IMR-90 (cell line): ENCODE data around the gene KCNV2. TPM values are rescaled to one million over a fixed set of nuclear protein-coding genes. Genes with fewer than 3 reads are reported as not detected.

Experiments used
- ATAC-seq: fragments of 200-7000 bp; cut with Tn5 transposase; 2 replicates; pipeline ENCODE4 v1.9.1; 2020; ENCODE audit warnings: low read depth, mild to moderate bottlenecking, moderate library complexity
- BruUV-seq: library from RNA; stranded (reverse); fragments of 400-500 nt; replicated peaks from 2 replicates; lab custom pipeline; 2021; lab: Mats Ljungman, UMichigan
- CTCF ChIA-PET: fragments of 300-600 bp; formaldehyde crosslinking; extraction: SDS; loops from one replicate; lab custom pipeline; 2021; ENCODE audit warnings: antibody characterized with exemption; lab: Yijun Ruan, JAX
- POLR2A ChIA-PET: fragments of 300-600 bp; sonication (Branson Sonifier 250); formaldehyde crosslinking; loops from one replicate; lab custom pipeline; 2022; ENCODE audit warnings: antibody characterized with exemption; ENCODE audit not compliant: unreplicated experiment; lab: Charles Lee
- DNase-seq: peaks from one replicate; pipeline ENCODE4 v3.0.0; 2013
- H2AFZ ChIP-seq: replicated peaks from 2 replicates; pipeline ENCODE3; 2013; ENCODE audit warnings: low read length, mild to moderate bottlenecking; ENCODE audit not compliant: poor library complexity
- H2AK5ac ChIP-seq: 2 replicates; pipeline ENCODE4 v1.6.1; 2013; ENCODE audit warnings: low read depth, low read length, inconsistent platforms
- H2AK9ac ChIP-seq: replicated peaks from 2 replicates; pipeline ENCODE3; 2013; ENCODE audit warnings: mild to moderate bottlenecking, low read depth, low read length, moderate library complexity; ENCODE audit not compliant: poor library complexity
- H2BK120ac ChIP-seq: 2 replicates; pipeline ENCODE4 v1.6.1; 2013; ENCODE audit warnings: low read depth, low read length, inconsistent platforms
- H2BK15ac ChIP-seq: 3 replicates; pipeline ENCODE4 v1.6.1; 2013; ENCODE audit warnings: low read depth, low read length, inconsistent platforms
- H2BK20ac ChIP-seq: 2 replicates; pipeline ENCODE4 v1.6.1; 2013; ENCODE audit warnings: low read depth, mild to moderate bottlenecking, inconsistent platforms, low read length, moderate library complexity
- H2BK5ac ChIP-seq: 2 replicates; pipeline ENCODE4 v1.6.1; 2013; ENCODE audit warnings: mild to moderate bottlenecking, low read depth, low read length, inconsistent platforms; ENCODE audit not compliant: poor library complexity, severe bottlenecking
- H3K14ac ChIP-seq: replicated peaks from 2 replicates; pipeline ENCODE4 v1.6.1; 2013; ENCODE audit warnings: low read depth, low read length, inconsistent platforms
- H3K18ac ChIP-seq: 2 replicates; pipeline ENCODE4 v1.6.1; 2013; ENCODE audit warnings: low read depth, low read length, control low read depth
- H3K23ac ChIP-seq: 2 replicates; pipeline ENCODE4 v1.6.1; 2013; ENCODE audit warnings: low read depth, low read length, inconsistent platforms
- H3K27ac ChIP-seq: 2 replicates; pipeline ENCODE4 v1.5.1; 2013; ENCODE audit warnings: mild to moderate bottlenecking, control low read depth, low read length; ENCODE audit not compliant: insufficient read depth
- H3K27me3 ChIP-seq: 2 replicates; pipeline ENCODE4 v1.6.1; 2013; ENCODE audit warnings: low read length; ENCODE audit not compliant: control insufficient read depth, insufficient read depth
- H3K36me3 ChIP-seq: 2 replicates; pipeline ENCODE4 v1.6.1; 2013; ENCODE audit warnings: low read length, mixed read lengths; ENCODE audit not compliant: control insufficient read depth, insufficient read depth
- H3K4ac ChIP-seq: 2 replicates; pipeline ENCODE4 v1.6.1; 2013; ENCODE audit warnings: low read depth, low read length, inconsistent platforms
- H3K4me1 ChIP-seq: 2 replicates; pipeline ENCODE4 v1.6.1; 2013; ENCODE audit warnings: low read length, mixed read lengths; ENCODE audit not compliant: control insufficient read depth, insufficient read depth
- H3K4me2 ChIP-seq: 2 replicates; pipeline ENCODE4 v1.6.1; 2013; ENCODE audit warnings: low read depth, mild to moderate bottlenecking, control low read depth, low read length, moderate library complexity
- H3K4me3 ChIP-seq: 2 replicates; pipeline ENCODE4 v1.5.1; 2013; ENCODE audit warnings: low read depth, mild to moderate bottlenecking, control low read depth, low read length, moderate library complexity; ENCODE audit not compliant: insufficient read depth
- H3K56ac ChIP-seq: 2 replicates; pipeline ENCODE4 v1.6.1; 2013; ENCODE audit warnings: low read length, inconsistent platforms; ENCODE audit not compliant: insufficient read depth; ENCODE audit errors: extremely low read depth
- H3K79me1 ChIP-seq, 2 experiments: 2 replicates each; pipeline ENCODE4 v1.6.1; 2013; ENCODE audit warnings: low read length in 2 of 2, inconsistent platforms in 1 of 2, low read depth in 1 of 2
- H3K9ac ChIP-seq: 2 replicates; pipeline ENCODE4 v1.6.1; 2013; ENCODE audit warnings: low read depth, low read length, control low read depth
- H3K9me1 ChIP-seq: 2 replicates; pipeline ENCODE4 v1.6.1; 2013; ENCODE audit warnings: low read length, inconsistent platforms; ENCODE audit not compliant: insufficient read depth
- H3K9me3 ChIP-seq: 2 replicates; pipeline ENCODE4 v1.6.1; 2013; ENCODE audit warnings: low read length; ENCODE audit not compliant: control insufficient read depth, insufficient read depth
- H4K20me1 ChIP-seq: 2 replicates; pipeline ENCODE4 v1.6.1; 2013; ENCODE audit warnings: low read length, inconsistent platforms; ENCODE audit not compliant: insufficient read depth
- H4K5ac ChIP-seq: 2 replicates; pipeline ENCODE4 v1.6.1; 2013; ENCODE audit warnings: mild to moderate bottlenecking, low read depth, low read length, control low read depth
- H4K8ac ChIP-seq, 2 experiments: 2 replicates each; pipeline ENCODE4 v1.6.1; 2013; ENCODE audit warnings: low read depth in 2 of 2, low read length in 2 of 2, control low read depth in 1 of 2, inconsistent platforms in 1 of 2
- H4K91ac ChIP-seq: 2 replicates; pipeline ENCODE4 v1.6.1; 2013; ENCODE audit warnings: low read depth, low read length, inconsistent platforms; ENCODE audit not compliant: insufficient read depth
- BHLHE40 ChIP-seq: fragments of 150-350 bp; IDR thresholded peaks from 2 replicates; pipeline ENCODE4 v1.6.1; 2016; ENCODE audit warnings: mild to moderate bottlenecking, low read depth, low read length
- CEBPB ChIP-seq: IDR thresholded peaks from 2 replicates; pipeline ENCODE4 v1.6.1; 2012; ENCODE audit warnings: low read depth, low read length, improper control_type of control experiment
- CHD1 ChIP-seq: IDR thresholded peaks from 2 replicates; pipeline ENCODE4 v1.6.1; 2012; ENCODE audit warnings: low read depth, low read length, improper control_type of control experiment
- FOS ChIP-seq: fragments of 150-350 bp; IDR thresholded peaks from 2 replicates; pipeline ENCODE4 v1.6.1; 2016; ENCODE audit warnings: low read depth, low read length
- MAFK ChIP-seq: IDR thresholded peaks from 2 replicates; pipeline ENCODE4 v1.6.1; 2012; ENCODE audit warnings: low read depth, low read length, improper control_type of control experiment
- MAZ ChIP-seq: IDR thresholded peaks from 2 replicates; pipeline ENCODE4 v1.6.1; 2012; ENCODE audit warnings: low read depth, mild to moderate bottlenecking, low read length, improper control_type of control experiment, moderate library complexity, borderline replicate concordance
- MXI1 ChIP-seq: IDR thresholded peaks from 2 replicates; pipeline ENCODE4 v1.6.1; 2012; ENCODE audit warnings: low read depth, mild to moderate bottlenecking, low read length, moderate library complexity, borderline replicate concordance
- POLR2A ChIP-seq: IDR thresholded peaks from 2 replicates; pipeline ENCODE4 v1.6.1; 2012; ENCODE audit warnings: mild to moderate bottlenecking, low read depth, low read length
- RAD21 ChIP-seq: IDR thresholded peaks from 2 replicates; pipeline ENCODE4 v1.6.1; 2012; ENCODE audit warnings: low read length, improper control_type of control experiment
- RCOR1 ChIP-seq: IDR thresholded peaks from 2 replicates; pipeline ENCODE4 v1.6.1; 2012; ENCODE audit warnings: mild to moderate bottlenecking, low read length, improper control_type of control experiment; ENCODE audit not compliant: insufficient replicate concordance
- RFX5 ChIP-seq: IDR thresholded peaks from 2 replicates; pipeline ENCODE4 v1.8.0; 2012; ENCODE audit warnings: low read depth, mild to moderate bottlenecking, low read length, moderate library complexity
- SMC3 ChIP-seq: fragments of 150-350 bp; IDR thresholded peaks from 2 replicates; pipeline ENCODE4 v1.6.1; 2016; ENCODE audit warnings: low read depth, mild to moderate bottlenecking, antibody characterized with exemption, low read length, moderate library complexity
- WGBS, 2 experiments: methylation state at CpG; one replicate each; pipeline versions ENCODE4 v1.1.5 to v1.1.7; 2013; ENCODE audit warnings: missing lambda C conversion rate in 2 of 2; ENCODE audit not compliant: insufficient read length in 1 of 2; ENCODE audit errors: extremely low coverage in 2 of 2; 5-methylcytosine and 5-hydroxymethylcytosine counted together
- dilution Hi-C: fragments of 300-500 bp; cut with HindIII; formaldehyde crosslinking; loops from one replicate; pipeline ENCODE4 v1.14.3; 2018; ENCODE audit warnings: low sequenced_read_pairs; ENCODE audit not compliant: unreplicated experiment
- in situ Hi-C: fragments of 300-500 bp; cut with MboI; formaldehyde crosslinking; loops from 3 replicates; pipeline ENCODE4 v1.14.3; 2019; ENCODE audit warnings: low sequenced_read_pairs, inconsistent platforms, mixed read lengths
- intact Hi-C: fragments of 100-400 bp; cut with micrococcal nuclease; formaldehyde crosslinking; loops from 2 replicates; pipeline ENCODE4 v1.10.0; 2022
- polyA plus RNA-seq, 3 experiments: library from polyadenylated mRNA; depleted of rRNA; stranded (reverse); fragments of >200 nt; gene quantifications; 2 replicates each; pipeline ENCODE4 v1.2.3, GENCODE V29; 2012; ENCODE audit warnings: low replicate concordance in 1 of 3
- total RNA-seq: library from RNA; depleted of rRNA; stranded (reverse); fragments of >200 nt; gene quantifications from 2 replicates; pipeline ENCODE4 v1.2.3, GENCODE V29; 2012
- TF ChIP-seq, protein P1 (sequence below): conservative IDR thresholded peaks from 2 replicates; pipeline ENCODE4 v1.5.1; 2012; ENCODE audit warnings: mild to moderate bottlenecking, low read depth, low read length, improper control_type of control experiment
- TF ChIP-seq, protein P2 (sequence below): fragments of 150-350 bp; IDR thresholded peaks from 2 replicates; pipeline ENCODE4 v1.6.1; 2016; ENCODE audit warnings: low read depth, mild to moderate bottlenecking, low read length, moderate library complexity, borderline replicate concordance

The KCNV2 gene
- total and polyA plus RNA-seq, 2 of the 4 experiments (the other 2 are of a cell fraction), result not detected

DNA sequence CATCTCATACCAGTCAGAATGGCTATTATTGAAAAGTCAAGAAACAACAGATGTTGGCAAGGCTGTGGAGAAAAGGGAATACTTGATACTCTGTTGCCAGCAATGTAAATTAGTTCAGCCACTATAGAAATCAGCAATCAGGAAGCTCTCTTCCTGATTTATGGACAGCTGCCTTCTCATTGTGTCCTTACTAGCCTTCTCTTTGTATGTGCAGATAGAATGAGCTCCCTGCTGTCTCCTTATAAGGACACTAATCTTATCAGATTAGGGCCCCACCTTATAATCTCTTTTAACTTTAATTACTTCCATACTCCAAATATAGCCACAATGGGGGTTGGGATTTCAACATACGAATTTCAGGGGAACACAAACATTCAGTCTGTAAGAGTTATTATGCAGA lies 38.0 kb downstream of the KCNV2 start:
- no peak overlapping the region for H2AFZ ChIP-seq
- no peak overlapping the region for H2AK5ac ChIP-seq
- H3K27me3 ChIP-seq, result no peaks in the 10 kb centered on the region
- no peak overlapping the region for H2AK9ac ChIP-seq
- no peak overlapping the region for H4K91ac ChIP-seq
- no peak overlapping the region for H3K14ac ChIP-seq
- no peak overlapping the region for H2BK120ac ChIP-seq
- H4K5ac ChIP-seq, result no peak overlapping the region
- no peaks in the 10 kb centered on the region for H3K9me1 ChIP-seq
- no peak overlapping the region for H3K18ac ChIP-seq
- POLR2A ChIA-PET, result no interaction called here
- no peak overlapping the region for H2BK15ac ChIP-seq
- no peak overlapping the region for H2BK20ac ChIP-seq
- DNase-seq (no peak), ATAC-seq (no peak)
- no peak overlapping the region for H2BK5ac ChIP-seq
- no TSS peak for BruUV-seq
- no peak overlapping the region for H3K23ac ChIP-seq
- WGBS, 2 experiments, result no CpG with 5 or more reads among the region's 1 CpG
- no peak overlapping the region for H3K27ac ChIP-seq
- H3K4me1 ChIP-seq, result no peaks in the 10 kb centered on the region
- intact Hi-C loops, result no loop called here
- H3K79me1 ChIP-seq, result peaks cover 6 to 7% of the 10 kb centered on the region in 2 experiments; a peak in 3 of 4 replicates
- dilution Hi-C loops, result no loop called here
- H4K8ac ChIP-seq, result no peak overlapping the region
- CTCF ChIA-PET, result no interaction called here
- H3K36me3 ChIP-seq, result peaks cover 1% of the 10 kb centered on the region; the same call in 1 of the 2 replicates
- TF ChIP-seq RCOR1 (no peak), RAD21 (no peak), BHLHE40 (no peak), RFX5 (no peak), POLR2A (no peak), CEBPB (no peak), MAZ (no peak), MXI1 (no peak), SMC3 (no peak), CHD1 (no peak), FOS (no peak), MAFK (no peak)
- TF ChIP-seq, protein P1, sequence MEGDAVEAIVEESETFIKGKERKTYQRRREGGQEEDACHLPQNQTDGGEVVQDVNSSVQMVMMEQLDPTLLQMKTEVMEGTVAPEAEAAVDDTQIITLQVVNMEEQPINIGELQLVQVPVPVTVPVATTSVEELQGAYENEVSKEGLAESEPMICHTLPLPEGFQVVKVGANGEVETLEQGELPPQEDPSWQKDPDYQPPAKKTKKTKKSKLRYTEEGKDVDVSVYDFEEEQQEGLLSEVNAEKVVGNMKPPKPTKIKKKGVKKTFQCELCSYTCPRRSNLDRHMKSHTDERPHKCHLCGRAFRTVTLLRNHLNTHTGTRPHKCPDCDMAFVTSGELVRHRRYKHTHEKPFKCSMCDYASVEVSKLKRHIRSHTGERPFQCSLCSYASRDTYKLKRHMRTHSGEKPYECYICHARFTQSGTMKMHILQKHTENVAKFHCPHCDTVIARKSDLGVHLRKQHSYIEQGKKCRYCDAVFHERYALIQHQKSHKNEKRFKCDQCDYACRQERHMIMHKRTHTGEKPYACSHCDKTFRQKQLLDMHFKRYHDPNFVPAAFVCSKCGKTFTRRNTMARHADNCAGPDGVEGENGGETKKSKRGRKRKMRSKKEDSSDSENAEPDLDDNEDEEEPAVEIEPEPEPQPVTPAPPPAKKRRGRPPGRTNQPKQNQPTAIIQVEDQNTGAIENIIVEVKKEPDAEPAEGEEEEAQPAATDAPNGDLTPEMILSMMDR, result no peak
- TF ChIP-seq, protein P2, sequence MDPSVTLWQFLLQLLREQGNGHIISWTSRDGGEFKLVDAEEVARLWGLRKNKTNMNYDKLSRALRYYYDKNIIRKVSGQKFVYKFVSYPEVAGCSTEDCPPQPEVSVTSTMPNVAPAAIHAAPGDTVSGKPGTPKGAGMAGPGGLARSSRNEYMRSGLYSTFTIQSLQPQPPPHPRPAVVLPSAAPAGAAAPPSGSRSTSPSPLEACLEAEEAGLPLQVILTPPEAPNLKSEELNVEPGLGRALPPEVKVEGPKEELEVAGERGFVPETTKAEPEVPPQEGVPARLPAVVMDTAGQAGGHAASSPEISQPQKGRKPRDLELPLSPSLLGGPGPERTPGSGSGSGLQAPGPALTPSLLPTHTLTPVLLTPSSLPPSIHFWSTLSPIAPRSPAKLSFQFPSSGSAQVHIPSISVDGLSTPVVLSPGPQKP, result no peak
- H4K20me1 ChIP-seq, result no peaks in the 10 kb centered on the region
- H3K9ac ChIP-seq, result no peak overlapping the region
- H3K9me3 ChIP-seq, result no peaks in the 10 kb centered on the region
- no peak overlapping the region for H3K4me2 ChIP-seq
- no peak overlapping the region for H3K4ac ChIP-seq
- no peak overlapping the region for H3K56ac ChIP-seq
- in situ Hi-C loops, result no loop called here
- no peak overlapping the region for H3K4me3 ChIP-seq
